Memory B cell (primary cell): ENCODE measurements around the gene RASEF.

Experiments used
- ATAC-seq: fragments of 150-1000 bp; cut with Tn5 transposase; 2 replicates; pipeline ENCODE4 v1.10.0; 2021; ENCODE audit warnings: low read depth, mild to moderate bottlenecking, moderate library complexity
- DNase-seq, 2 donors: peaks; one replicate each; pipeline ENCODE4 v3.0.0; 2022; ENCODE audit warnings: low spot score in 2 of 2
- H3K27ac Mint-ChIP-seq: one replicate; pipeline ENCODE4 v1.8.0; 2022; ENCODE audit warnings: mild to moderate bottlenecking, moderate library complexity, mixed read lengths
- H3K27me3 Mint-ChIP-seq: one replicate; pipeline ENCODE4 v1.8.0; 2022; ENCODE audit warnings: mixed read lengths
- H3K36me3 Mint-ChIP-seq: one replicate; pipeline ENCODE4 v1.8.0; 2022; ENCODE audit warnings: mild to moderate bottlenecking, mixed read lengths
- H3K4me1 Mint-ChIP-seq: one replicate; pipeline ENCODE4 v1.8.0; 2022; ENCODE audit warnings: mixed read lengths
- H3K4me3 Mint-ChIP-seq: one replicate; pipeline ENCODE4 v1.8.0; 2022; ENCODE audit warnings: mild to moderate bottlenecking, moderate library complexity, mixed read lengths
- H3K9me3 Mint-ChIP-seq: one replicate; pipeline ENCODE4 v1.8.0; 2022; ENCODE audit warnings: mixed read lengths

RASEF gene

DNA sequence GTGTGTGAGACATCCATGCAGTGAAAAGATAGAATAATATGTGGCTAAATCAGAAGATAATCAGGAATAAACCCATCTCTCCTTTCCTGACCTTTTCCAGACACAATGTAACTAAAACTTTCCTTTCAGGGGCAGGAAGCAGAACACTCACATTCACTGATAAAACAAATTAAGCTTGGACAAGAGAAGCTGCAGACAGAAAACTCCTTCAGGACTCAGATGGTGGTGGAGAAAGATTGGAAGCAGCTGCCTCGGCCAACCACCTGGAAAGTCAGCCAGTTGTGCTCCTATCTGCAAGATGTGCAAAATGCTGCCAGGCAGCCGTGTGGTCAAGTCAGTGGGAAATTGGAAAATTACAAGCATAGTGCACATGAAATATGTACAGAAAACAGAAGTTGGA is 26.9 kb downstream of the RASEF start:
- ATAC-seq, result no peak
- Mint-ChIP-seq H3K9me3 (no peaks in the 10 kb centered on the region), H3K4me1 (no peaks in the 10 kb centered on the region), H3K27ac (no peak overlapping the region), H3K27me3 (peaks cover 3% of the 10 kb centered on the region), H3K36me3 (no peaks in the 10 kb centered on the region), H3K4me3 (no peak overlapping the region)
- no peak for DNase-seq

DNA sequence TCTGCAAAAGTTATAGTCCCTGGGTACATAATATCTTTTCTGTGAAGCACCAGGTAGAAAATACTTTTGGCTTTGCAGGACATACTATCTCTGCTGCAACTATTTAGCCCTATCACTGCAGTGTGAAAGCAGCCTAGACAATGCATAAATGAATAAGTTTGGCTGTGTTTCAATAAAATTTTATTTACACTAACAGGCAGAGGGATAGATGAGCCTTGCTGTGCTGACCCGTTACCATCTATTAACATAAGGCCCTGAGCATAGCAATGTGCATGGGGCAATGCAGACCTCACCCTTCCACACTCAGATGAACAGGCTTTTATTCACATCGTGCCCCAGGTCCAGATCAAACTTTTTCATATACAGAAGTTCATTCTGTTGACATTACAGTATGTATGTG is 27.8 kb downstream of the RASEF start:
- Mint-ChIP-seq H3K4me1 (no peaks in the 10 kb centered on the region), H3K36me3 (no peaks in the 10 kb centered on the region), H3K27me3 (peaks cover 5% of the 10 kb centered on the region), H3K27ac (no peak overlapping the region), H3K9me3 (peaks cover 2% of the 10 kb centered on the region), H3K4me3 (no peak overlapping the region)
- DNase-seq (no peak), ATAC-seq (no peak)

DNA sequence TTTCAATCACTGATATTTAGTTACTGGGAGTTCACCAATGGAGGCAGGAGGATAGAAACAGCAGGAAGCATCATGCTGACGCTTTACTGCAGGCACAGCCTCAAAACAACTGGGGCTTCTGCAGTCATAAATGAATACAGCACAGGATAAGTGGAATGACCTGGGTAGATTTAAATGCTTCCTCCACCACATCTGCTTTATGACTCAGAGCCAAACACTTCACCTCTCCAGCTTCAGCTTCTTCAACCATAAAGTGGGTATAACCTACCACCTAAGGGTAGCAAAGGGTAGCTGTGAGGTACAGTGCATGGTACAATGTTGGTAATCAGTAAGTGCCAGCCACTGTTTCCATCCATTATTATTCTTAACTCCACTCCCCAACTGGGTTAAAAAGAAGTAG is 28.4 kb downstream of the RASEF start:
- ATAC-seq (no peak), DNase-seq (no peak)

DNA sequence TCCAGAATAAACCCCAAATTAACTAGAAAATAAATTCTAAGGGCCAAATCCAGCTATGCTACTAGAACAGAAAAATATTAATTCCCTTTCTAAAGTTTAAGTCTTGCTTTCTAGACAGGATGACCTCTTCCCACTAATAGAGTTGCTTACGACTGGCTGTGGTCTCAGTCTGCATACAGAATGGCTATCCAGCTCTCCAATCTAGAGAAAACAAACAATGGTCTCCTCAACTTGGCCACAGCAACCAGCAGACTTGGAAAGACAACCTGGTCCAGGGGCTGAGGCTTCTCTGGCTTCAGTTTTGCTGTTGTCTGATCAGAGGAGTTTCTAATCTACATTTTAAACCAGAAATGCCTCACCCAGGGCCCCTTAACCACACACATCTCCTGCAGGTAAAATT is 28.9 kb downstream of the RASEF start:
- Mint-ChIP-seq H3K27me3 (peaks cover 2% of the 10 kb centered on the region), H3K4me3 (no peak overlapping the region), H3K4me1 (no peaks in the 10 kb centered on the region), H3K27ac (no peak overlapping the region), H3K9me3 (peaks cover 2% of the 10 kb centered on the region), H3K36me3 (no peaks in the 10 kb centered on the region)
- ATAC-seq, result no peak
- no peak for DNase-seq

More for the DNA sequence above, 28.4 kb downstream of the RASEF start:
- no peak overlapping the region for H3K27ac Mint-ChIP-seq
- no peak overlapping the region for H3K4me3 Mint-ChIP-seq
- no peaks in the 10 kb centered on the region for H3K36me3 Mint-ChIP-seq
- H3K27me3 Mint-ChIP-seq, result peaks cover 5% of the 10 kb centered on the region
- H3K4me1 Mint-ChIP-seq, result no peaks in the 10 kb centered on the region
- H3K9me3 Mint-ChIP-seq, result peaks cover 2% of the 10 kb centered on the region

DNA sequence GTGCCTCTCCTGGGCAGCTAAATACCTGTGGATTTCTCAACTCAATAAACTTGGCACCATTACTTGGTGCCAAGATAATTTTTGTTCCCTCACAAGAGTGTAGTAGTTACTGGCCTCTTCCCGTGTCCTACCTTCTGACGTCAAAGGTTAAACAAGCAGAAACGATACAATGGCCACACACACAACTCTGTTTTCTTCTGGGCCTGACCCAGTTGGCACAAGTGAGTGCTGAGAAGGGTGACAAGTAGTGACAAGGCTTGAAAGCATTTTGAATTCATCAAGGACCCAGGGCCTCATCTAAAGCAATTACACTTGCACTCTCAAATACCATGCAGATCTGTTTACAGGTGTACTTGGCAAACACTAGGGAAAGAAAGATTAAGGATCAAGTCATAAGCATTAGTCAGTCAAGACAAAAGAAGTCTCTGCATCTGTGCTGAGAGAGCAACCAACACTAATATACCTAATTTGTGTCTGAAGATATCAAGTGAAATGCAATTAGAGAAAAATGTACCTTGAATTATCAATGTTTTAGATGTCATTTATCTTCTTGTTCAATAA is 30.8 kb downstream of the RASEF start:
- no peak for ATAC-seq
- H3K9me3 Mint-ChIP-seq, result peaks cover 2% of the 10 kb centered on the region
- no peaks in the 10 kb centered on the region for H3K36me3 Mint-ChIP-seq
- H3K4me3 Mint-ChIP-seq, result no peak overlapping the region
- DNase-seq, result no peak
- peaks cover 2% of the 10 kb centered on the region for H3K27me3 Mint-ChIP-seq
- no peaks in the 10 kb centered on the region for H3K4me1 Mint-ChIP-seq
- no peak overlapping the region for H3K27ac Mint-ChIP-seq

DNA sequence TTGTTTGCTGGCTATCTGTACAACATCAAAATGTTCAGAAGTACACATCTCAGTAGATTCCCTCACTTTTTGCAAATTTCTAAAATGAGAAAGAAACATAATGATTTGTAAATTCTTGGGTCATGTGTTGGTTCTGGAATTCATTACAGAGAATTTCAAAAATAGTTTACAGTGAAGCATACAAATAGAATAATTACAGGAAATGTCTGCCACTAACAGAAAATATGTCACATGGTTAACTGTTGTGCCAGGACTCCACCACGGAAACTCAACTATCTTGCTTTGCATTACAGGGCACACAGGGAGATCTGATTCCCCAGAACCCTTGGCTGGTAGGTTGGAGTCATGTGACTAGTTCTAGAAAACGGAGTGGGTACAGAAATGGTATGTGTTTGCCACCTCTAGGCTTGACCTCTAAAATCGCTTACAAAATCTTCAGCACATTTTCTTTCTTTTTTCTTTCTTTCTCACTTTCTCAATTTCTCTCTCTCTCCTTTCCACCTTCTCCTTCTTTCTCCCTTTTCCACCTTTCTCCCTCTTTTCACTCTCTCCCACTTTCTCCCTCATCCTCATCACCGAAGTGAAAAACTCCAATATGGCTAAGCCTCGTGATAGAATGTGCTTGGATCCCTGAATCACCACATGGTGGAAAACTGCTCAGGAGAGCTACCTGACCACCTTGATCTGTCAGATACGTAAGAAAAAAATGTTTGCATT is 32.4 kb downstream of the RASEF start:
- H3K27me3 Mint-ChIP-seq, result peaks cover 2% of the 10 kb centered on the region
- H3K36me3 Mint-ChIP-seq, result no peaks in the 10 kb centered on the region
- no peak overlapping the region for H3K27ac Mint-ChIP-seq
- no peak overlapping the region for H3K4me3 Mint-ChIP-seq
- no peaks in the 10 kb centered on the region for H3K4me1 Mint-ChIP-seq
- ATAC-seq, result no peak
- DNase-seq, result no peak
- peaks cover 2% of the 10 kb centered on the region for H3K9me3 Mint-ChIP-seq

DNA sequence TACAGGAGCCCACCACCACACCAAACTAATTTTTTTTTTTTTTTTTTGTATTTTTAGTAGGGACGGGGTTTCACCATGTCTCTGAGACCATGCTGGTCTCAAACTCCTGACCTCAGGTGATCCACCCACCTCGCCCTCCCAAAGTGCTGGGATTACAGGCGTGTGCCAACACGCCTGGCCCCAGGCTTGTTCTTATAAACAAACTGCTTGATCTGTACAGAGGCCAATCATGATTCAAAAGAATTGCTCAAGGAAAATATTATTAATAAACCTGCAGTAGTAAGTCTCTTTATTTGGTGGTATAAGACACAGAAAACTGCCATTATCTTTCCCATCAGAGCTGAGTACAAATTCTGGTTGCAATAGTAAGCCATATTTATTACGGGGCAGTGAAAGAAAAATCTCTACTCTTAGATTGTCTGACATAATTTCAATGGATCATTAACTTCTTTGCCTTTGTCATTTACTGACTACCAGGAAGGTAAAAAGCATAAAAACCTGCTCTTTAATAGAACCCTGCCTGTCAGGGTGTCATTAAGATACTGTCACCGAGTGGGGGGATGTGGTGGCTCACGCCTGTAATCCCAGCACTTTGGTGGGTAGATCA is 33.3 kb downstream of the RASEF start:
- Mint-ChIP-seq H3K9me3 (peaks cover 2% of the 10 kb centered on the region), H3K27ac (no peak overlapping the region), H3K4me1 (no peaks in the 10 kb centered on the region), H3K36me3 (no peaks in the 10 kb centered on the region), H3K27me3 (peaks cover 2% of the 10 kb centered on the region), H3K4me3 (no peak overlapping the region)
- ATAC-seq (no peak), DNase-seq (no peak)

DNA sequence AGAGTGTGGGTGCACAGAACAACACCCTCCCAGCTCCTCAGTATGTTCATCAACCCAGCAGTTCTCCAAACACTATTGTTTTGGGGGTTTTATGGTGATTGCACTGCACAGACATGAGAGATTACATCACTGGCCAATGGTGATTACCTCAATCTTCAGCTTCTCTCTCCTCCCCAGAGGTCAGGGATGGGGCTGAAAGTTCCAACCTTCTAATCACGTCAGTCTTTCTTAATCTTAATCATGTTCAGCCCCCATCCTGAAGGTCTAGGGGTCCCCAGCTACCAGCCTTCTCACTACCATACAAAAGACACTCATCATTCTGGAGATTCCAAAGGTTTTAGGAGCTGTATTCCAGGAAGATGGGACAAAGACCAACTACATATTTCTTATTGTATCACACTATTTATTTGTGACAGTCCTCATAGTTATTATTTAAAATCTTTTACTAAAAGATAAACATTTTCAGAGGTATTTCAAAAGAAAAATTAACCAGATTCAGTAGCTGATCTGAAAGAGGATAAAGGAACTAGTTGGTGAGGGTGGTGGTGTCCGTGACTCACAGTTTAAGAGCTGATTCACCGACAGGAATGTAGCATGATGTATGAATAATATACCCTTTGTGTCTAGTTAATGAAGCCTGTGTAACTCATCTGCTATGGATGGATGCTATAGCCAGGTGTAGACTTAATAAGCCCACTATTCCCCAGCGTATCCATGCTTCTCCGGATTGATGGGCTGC is 35.6 kb downstream of the RASEF start:
- no peaks in the 10 kb centered on the region for H3K4me1 Mint-ChIP-seq
- H3K9me3 Mint-ChIP-seq, result peaks cover 2% of the 10 kb centered on the region
- H3K4me3 Mint-ChIP-seq, result no peak overlapping the region
- H3K36me3 Mint-ChIP-seq, result no peaks in the 10 kb centered on the region
- peaks cover 2% of the 10 kb centered on the region for H3K27me3 Mint-ChIP-seq
- no peak overlapping the region for H3K27ac Mint-ChIP-seq
- DNase-seq, result no peak
- ATAC-seq, result no peak

DNA sequence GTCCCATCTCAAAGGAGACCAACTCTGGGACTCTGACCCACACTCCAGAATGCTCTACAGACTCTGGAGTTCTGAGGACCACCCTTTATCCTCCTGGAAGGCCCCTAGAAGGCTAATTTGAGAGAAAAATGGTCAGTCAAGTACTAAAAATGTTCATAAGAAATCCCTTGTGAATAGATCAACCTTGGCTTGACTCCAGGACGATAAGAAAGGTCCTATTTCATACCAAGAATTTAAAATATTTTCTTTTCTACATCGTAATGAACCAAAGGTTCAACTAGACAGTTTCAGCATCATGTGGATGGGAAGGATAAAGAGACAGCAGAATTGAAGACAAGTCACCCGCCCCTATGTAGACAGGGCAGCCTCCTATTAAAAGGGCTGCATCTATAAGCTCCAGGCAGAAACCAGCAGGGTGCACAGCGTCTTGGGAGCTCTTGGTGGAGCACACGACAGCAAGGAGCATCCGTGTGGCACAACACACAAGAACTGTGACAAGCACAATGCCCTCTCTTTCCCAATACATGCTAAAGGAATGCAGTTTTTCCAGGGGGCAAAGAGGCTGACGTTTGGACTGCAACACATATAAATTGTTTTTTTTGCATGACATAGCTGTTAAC is 38.3 kb downstream of the RASEF start:
- H3K27ac Mint-ChIP-seq, result no peak overlapping the region
- no peak overlapping the region for H3K4me3 Mint-ChIP-seq
- H3K27me3 Mint-ChIP-seq, result no peaks in the 10 kb centered on the region
- ATAC-seq, result no peak
- no peaks in the 10 kb centered on the region for H3K4me1 Mint-ChIP-seq
- peaks cover 3% of the 10 kb centered on the region for H3K9me3 Mint-ChIP-seq
- H3K36me3 Mint-ChIP-seq, result no peaks in the 10 kb centered on the region
- no peak for DNase-seq

DNA sequence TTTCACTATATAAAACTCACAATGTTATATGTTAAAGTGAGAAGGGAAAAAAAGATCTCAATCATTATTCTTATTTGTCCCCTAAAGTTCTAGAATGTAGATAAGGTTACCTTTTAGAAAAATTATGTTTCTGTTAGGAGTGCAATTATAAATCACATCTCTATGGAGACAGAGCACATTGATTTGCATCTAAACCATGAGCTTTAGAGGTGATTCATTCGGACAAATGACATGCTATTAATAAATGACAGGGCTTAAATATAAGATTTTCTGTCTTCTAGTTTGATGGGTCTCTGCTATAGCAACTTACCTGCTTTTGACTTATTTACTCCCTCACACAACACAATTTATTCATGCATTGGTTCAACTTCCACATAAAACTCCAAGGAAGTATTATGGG is 39.8 kb downstream of the RASEF start:
- Mint-ChIP-seq H3K27ac (no peak overlapping the region), H3K4me3 (no peak overlapping the region), H3K27me3 (no peaks in the 10 kb centered on the region), H3K36me3 (no peaks in the 10 kb centered on the region), H3K4me1 (no peaks in the 10 kb centered on the region), H3K9me3 (peaks cover 3% of the 10 kb centered on the region)
- DNase-seq (no peak), ATAC-seq (no peak)

DNA sequence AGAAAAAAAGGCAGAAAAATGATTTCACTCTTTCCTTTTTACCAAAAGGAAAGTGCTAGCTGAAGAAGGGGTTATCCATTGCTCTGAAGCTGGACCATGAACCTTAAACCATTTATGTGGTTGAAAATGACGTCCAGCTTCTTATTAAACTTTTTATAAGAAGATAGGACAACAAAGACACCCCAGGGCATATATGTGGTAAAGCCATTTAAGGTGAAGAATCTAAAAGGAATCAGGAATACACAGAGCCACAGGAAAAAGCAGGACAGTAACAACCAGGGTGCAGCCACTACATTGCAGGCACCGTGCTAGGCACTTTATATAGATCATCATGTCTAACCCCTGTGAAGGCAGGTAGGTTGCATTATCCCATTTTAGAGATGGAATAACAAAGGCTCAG is 42.1 kb downstream of the RASEF start:
- ATAC-seq, result no peak
- H3K9me3 Mint-ChIP-seq, result peaks cover 3% of the 10 kb centered on the region
- no peaks in the 10 kb centered on the region for H3K4me1 Mint-ChIP-seq
- no peak overlapping the region for H3K27ac Mint-ChIP-seq
- H3K4me3 Mint-ChIP-seq, result no peak overlapping the region
- no peak for DNase-seq
- no peaks in the 10 kb centered on the region for H3K27me3 Mint-ChIP-seq
- no peaks in the 10 kb centered on the region for H3K36me3 Mint-ChIP-seq

DNA sequence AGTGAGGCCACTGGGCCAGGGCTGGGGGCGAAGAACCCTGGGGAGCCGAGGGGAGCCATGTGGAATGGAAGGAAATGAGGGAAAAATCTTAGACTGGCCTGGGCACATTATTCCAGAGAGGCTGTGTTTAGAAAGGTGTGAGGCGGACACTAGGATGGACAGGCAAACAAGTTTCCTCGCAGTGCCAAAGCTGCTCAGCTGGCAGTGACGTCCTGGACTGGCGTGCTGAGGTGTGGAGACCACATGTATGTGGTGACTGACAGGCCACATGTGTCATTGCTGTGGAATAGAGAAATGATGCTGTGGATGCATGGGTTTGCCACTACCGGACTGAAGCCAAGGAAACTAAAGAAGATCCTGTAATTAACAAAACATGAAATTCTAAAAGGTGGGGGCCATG is 42.6 kb downstream of the RASEF start:
- DNase-seq, result no peak
- Mint-ChIP-seq H3K36me3 (no peaks in the 10 kb centered on the region), H3K9me3 (peaks cover 3% of the 10 kb centered on the region), H3K4me3 (no peak overlapping the region), H3K4me1 (no peaks in the 10 kb centered on the region), H3K27me3 (no peaks in the 10 kb centered on the region), H3K27ac (no peak overlapping the region)
- no peak for ATAC-seq

DNA sequence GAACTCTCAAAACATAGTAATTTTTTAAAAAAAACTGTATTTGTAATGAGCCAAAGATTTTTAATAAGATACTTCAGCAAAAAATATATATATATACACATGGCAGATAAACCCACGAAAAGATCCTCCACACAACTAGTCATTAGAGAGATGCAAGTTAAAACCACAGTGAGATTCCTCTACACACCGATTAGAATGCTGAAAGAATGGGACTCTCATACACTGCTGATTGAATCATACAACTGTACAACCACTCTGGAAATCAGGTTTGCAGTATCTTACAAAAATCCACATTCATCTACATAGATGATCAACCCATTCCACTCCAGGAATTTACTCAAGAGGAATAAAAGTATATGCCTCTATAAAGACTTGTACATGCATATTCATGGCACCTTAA is 43.7 kb downstream of the RASEF start:
- no peaks in the 10 kb centered on the region for H3K4me1 Mint-ChIP-seq

DNA sequence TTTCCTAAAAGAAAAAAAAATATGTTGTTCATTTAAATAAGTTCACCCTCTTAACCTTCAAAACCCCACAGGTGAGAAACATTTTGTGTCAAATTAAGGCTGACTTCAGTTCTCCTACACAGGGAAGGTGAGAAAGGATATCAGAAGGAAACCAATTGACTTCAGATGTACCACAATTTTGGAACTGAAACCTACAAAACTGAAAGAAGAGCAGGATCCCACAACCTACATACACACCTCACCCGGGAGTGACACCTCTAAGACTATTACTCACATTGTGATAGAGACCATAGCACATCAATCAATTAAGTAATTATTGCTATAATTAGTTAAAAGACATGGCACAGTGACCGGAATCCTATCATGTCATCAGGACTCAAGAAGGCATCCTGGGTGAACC is 47.0 kb downstream of the RASEF start:
- no peaks in the 10 kb centered on the region for H3K36me3 Mint-ChIP-seq
- no peak for DNase-seq
- H3K4me1 Mint-ChIP-seq, result no peaks in the 10 kb centered on the region
- no peaks in the 10 kb centered on the region for H3K27me3 Mint-ChIP-seq
- H3K4me3 Mint-ChIP-seq, result no peak overlapping the region
- no peak for ATAC-seq
- peaks cover 3% of the 10 kb centered on the region for H3K9me3 Mint-ChIP-seq
- H3K27ac Mint-ChIP-seq, result no peak overlapping the region

More for the DNA sequence above, 43.7 kb downstream of the RASEF start:
- Mint-ChIP-seq H3K27me3 (no peaks in the 10 kb centered on the region), H3K4me3 (no peak overlapping the region), H3K36me3 (no peaks in the 10 kb centered on the region), H3K9me3 (peaks cover 3% of the 10 kb centered on the region), H3K27ac (no peak overlapping the region)
- no peak for ATAC-seq
- DNase-seq, result no peak
